ENCODE measurements around the gene HSF2. TPM values are rescaled to one million over a fixed set of nuclear protein-coding genes. Genes with fewer than 3 reads are reported as not detected.

The HSF2 gene, protein sequence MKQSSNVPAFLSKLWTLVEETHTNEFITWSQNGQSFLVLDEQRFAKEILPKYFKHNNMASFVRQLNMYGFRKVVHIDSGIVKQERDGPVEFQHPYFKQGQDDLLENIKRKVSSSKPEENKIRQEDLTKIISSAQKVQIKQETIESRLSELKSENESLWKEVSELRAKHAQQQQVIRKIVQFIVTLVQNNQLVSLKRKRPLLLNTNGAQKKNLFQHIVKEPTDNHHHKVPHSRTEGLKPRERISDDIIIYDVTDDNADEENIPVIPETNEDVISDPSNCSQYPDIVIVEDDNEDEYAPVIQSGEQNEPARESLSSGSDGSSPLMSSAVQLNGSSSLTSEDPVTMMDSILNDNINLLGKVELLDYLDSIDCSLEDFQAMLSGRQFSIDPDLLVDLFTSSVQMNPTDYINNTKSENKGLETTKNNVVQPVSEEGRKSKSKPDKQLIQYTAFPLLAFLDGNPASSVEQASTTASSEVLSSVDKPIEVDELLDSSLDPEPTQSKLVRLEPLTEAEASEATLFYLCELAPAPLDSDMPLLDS
- 20.3 TPM for polyA plus RNA-seq (2013)

DNA sequence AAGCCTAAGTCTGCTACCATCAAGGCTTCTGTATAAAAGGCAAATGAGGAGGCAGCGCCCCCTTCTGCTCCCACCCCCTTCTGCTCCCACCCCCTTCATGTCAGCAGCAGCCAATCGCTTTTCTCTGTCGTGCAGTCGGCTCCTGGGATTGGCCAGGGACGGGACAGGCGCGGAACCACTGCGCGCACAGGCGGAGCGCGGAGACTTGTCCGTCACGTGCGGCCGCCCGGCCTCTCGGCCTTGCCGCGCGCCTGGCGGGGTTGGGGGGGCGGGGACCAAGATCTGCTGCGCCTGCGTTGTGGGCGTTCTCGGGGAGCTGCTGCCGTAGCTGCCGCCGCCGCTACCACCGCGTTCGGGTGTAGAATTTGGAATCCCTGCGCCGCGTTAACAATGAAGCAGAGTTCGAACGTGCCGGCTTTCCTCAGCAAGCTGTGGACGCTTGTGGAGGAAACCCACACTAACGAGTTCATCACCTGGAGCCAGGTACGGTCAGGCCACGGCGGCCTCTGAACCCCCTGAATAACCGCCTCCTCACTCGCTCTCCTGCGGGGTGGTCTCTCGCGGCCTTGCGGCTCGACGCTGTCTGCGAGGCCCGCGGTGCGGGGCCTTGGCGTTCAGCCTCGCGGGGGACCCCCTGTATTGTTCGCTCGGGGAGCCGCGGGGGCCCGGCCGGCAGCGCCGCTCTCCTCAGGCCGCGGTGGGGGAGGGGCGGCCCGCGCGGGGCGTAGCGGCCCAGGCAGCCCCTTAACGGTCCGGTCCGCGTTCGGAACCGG, at the start of gene HSF2:
TSS of gene HSF2 (plus strand) at position 305 of the 773 bp plus-strand sequence. CDS start at position 391, 86 bp downstream.
- WGBS (ENCODE audit: insufficient coverage), result under 1% methylated on average over 66 of the region's 82 CpGs
- ChIA-PET POLR2A (no interaction called here), CTCF (interaction anchor here (0.8 kb wide), 1 partner anchor 46 kb away, joined by 3 read pairs; no protein-coding TSS in a partner anchor)
- DNase-seq, result peak; percentile 98 to 99 (median 99)
- Histone ChIP-seq H3K27ac (ENCODE audit: insufficient read depth in 1 of 2, low read depth in 1 of 2, low read length in 2 of 2, poor library complexity in 1 of 2, severe bottlenecking in 2 of 2) (peak within 1 kb of the TSS; percentile 66 to 87), H3K4me3 (ENCODE audit: control insufficient read depth in 1 of 7, extremely low read depth in 1 of 7, insufficient read depth in 4 of 7, low read depth in 2 of 7, low read length in 6 of 7) (peak within 1 kb of the TSS; percentile 72 to 100 (median 94)), H3K9me3 (ENCODE audit: control extremely low read depth in 1 of 5, control insufficient read depth in 4 of 5, insufficient read depth in 2 of 5, low read depth in 1 of 5, low read length in 4 of 5) (no peaks in the 10 kb centered on the region), H3K4me1 (ENCODE audit: control extremely low read depth in 1 of 4, control insufficient read depth in 4 of 4, insufficient read depth in 4 of 4, low read length in 3 of 4) (peaks cover 5 to 21% (median 11%) of the 10 kb centered on the region in 4 experiments), H3K36me3 (ENCODE audit: control insufficient read depth in 4 of 4, insufficient read depth in 4 of 4, low read length in 3 of 4) (no peaks in the 10 kb centered on the region), H3K27me3 (replicated peaks in 2 of 5; ENCODE audit: control insufficient read depth in 4 of 5, insufficient read depth in 5 of 5, low read length in 4 of 5) (no peaks in the 10 kb centered on the region)

DNA sequence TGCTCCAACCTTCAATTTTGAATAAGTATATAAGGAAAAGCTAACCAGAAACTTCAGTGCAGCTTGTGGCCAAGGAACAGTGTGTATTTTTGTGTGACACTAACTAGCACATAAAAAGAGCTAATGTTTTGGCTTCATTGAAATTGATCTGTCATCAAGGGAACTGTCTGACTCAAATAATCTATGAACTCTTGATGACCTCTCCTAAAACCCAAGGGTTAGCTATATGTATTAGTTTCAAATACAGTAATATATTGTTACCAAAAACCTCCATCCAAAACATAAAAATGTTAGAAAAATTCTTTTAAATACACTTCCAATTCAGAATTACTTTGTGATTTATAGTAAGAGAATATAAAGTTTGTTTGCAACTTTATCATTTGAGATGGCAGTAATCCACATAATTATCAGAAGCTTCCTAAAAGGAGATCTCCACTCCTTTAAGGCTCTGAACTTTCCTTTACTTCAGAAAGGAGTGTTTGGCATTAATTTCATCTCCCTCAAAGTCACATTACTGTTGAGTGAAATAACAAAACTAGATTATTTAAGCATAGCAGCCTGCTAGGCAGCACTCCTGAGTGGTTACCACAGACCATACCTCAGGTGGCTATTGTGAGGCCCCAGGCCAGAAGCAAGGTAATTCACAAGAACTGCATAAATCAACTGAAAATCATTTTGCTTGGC, 46.3 kb upstream of the HSF2 start:
- Histone ChIP-seq H3K27ac (ENCODE audit: insufficient read depth in 1 of 2, low read depth in 1 of 2, low read length in 2 of 2, poor library complexity in 1 of 2, severe bottlenecking in 2 of 2) (no peak overlapping the region), H3K9me3 (ENCODE audit: control extremely low read depth in 1 of 5, control insufficient read depth in 4 of 5, insufficient read depth in 2 of 5, low read depth in 1 of 5, low read length in 4 of 5) (no peaks in the 10 kb centered on the region), H3K27me3 (replicated peaks in 2 of 5; ENCODE audit: control insufficient read depth in 4 of 5, insufficient read depth in 5 of 5, low read length in 4 of 5) (peaks cover 0 to 3% (median 0%) of the 10 kb centered on the region in 5 experiments), H3K4me1 (ENCODE audit: control extremely low read depth in 1 of 4, control insufficient read depth in 4 of 4, insufficient read depth in 4 of 4, low read length in 3 of 4) (no peaks in the 10 kb centered on the region), H3K4me3 (ENCODE audit: control insufficient read depth in 1 of 7, extremely low read depth in 1 of 7, insufficient read depth in 4 of 7, low read depth in 2 of 7, low read length in 6 of 7) (no peak overlapping the region), H3K36me3 (ENCODE audit: control insufficient read depth in 4 of 4, insufficient read depth in 4 of 4, low read length in 3 of 4) (no peaks in the 10 kb centered on the region)
- no peak for DNase-seq
- ChIA-PET CTCF (no interaction called here), POLR2A (interaction anchor here (0.5 kb wide), 1 partner anchor 9 kb away, joined by 3 read pairs; no protein-coding TSS in a partner anchor)

DNA sequence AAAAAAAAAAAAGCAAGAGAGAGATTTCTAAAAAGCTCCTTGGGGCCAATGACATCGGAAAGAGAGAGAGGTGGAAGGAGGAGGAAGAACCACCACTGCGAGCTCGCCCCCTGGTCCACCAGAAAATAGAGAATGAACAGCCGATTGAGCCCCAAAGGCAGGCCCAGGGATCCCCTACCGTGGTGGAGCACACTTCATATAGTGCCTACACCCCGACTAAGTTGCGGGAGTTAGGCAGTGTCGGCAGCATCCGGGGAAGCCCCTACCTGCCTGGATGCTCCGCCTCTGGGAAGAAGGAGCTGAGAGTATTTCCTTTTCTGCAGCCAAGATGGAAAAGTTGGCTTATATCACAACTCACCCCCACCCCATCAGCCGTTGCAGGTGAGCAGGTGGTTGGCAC, 38.6 kb upstream of the HSF2 start:
- Histone ChIP-seq H3K9me3 (ENCODE audit: control extremely low read depth in 1 of 5, control insufficient read depth in 4 of 5, insufficient read depth in 2 of 5, low read depth in 1 of 5, low read length in 4 of 5) (peaks cover 0 to 3% (median 0%) of the 10 kb centered on the region in 5 experiments), H3K4me1 (ENCODE audit: control extremely low read depth in 1 of 4, control insufficient read depth in 4 of 4, insufficient read depth in 4 of 4, low read length in 3 of 4) (no peaks in the 10 kb centered on the region), H3K27me3 (replicated peaks in 2 of 5; ENCODE audit: control insufficient read depth in 4 of 5, insufficient read depth in 5 of 5, low read length in 4 of 5) (peaks cover 0 to 3% (median 0%) of the 10 kb centered on the region in 5 experiments), H3K36me3 (ENCODE audit: control insufficient read depth in 4 of 4, insufficient read depth in 4 of 4, low read length in 3 of 4) (no peaks in the 10 kb centered on the region), H3K27ac (ENCODE audit: insufficient read depth in 1 of 2, low read depth in 1 of 2, low read length in 2 of 2, poor library complexity in 1 of 2, severe bottlenecking in 2 of 2) (no peak overlapping the region), H3K4me3 (ENCODE audit: control insufficient read depth in 1 of 7, extremely low read depth in 1 of 7, insufficient read depth in 4 of 7, low read depth in 2 of 7, low read length in 6 of 7) (no peak overlapping the region)
- CTCF ChIA-PET, result no interaction called here
- POLR2A ChIA-PET, result no interaction called here
- WGBS (ENCODE audit: insufficient coverage), result 100% methylated on average over 6 of the region's 11 CpGs
- DNase-seq, result no peak

DNA sequence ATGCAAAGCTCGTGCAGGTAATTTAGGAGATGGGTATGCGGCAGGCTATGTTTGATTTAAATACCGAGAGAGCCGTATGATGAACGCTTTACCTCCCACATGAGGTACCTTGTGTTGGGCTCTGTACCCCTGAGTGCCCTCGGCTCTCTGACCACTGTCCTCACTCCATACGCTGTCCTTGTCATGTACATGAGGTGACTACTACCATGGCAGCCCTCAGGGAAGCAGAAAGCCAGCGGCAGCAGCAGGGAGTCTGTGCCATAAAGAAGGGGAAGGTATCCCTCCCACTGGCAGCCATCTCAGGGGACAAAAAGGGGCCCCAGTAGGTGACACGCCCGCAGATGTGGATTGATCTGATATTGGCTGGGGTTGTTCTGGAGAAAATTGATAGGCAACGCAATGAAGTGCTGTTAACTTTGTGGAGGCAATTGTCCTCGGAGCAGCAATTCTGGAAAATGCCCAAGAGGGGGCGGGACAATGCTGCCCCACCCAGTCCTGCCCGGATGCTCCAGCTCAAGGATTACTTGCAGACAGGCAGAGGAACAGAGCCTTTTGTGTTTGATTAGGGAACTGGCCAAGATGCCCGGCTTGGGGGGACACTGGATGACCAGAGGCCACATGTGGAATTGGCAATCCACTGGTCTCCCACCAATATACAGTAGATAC, 38.0 kb upstream of the HSF2 start:
- POLR2A ChIA-PET, result no interaction called here
- Histone ChIP-seq H3K9me3 (ENCODE audit: control extremely low read depth in 1 of 5, control insufficient read depth in 4 of 5, insufficient read depth in 2 of 5, low read depth in 1 of 5, low read length in 4 of 5) (peaks cover 0 to 9% (median 0%) of the 10 kb centered on the region in 5 experiments), H3K36me3 (ENCODE audit: control insufficient read depth in 4 of 4, insufficient read depth in 4 of 4, low read length in 3 of 4) (no peaks in the 10 kb centered on the region), H3K4me1 (ENCODE audit: control extremely low read depth in 1 of 4, control insufficient read depth in 4 of 4, insufficient read depth in 4 of 4, low read length in 3 of 4) (no peaks in the 10 kb centered on the region), H3K4me3 (ENCODE audit: control insufficient read depth in 1 of 7, extremely low read depth in 1 of 7, insufficient read depth in 4 of 7, low read depth in 2 of 7, low read length in 6 of 7) (no peak overlapping the region), H3K27me3 (replicated peaks in 2 of 5; ENCODE audit: control insufficient read depth in 4 of 5, insufficient read depth in 5 of 5, low read length in 4 of 5) (peaks cover 0 to 3% (median 0%) of the 10 kb centered on the region in 5 experiments), H3K27ac (ENCODE audit: insufficient read depth in 1 of 2, low read depth in 1 of 2, low read length in 2 of 2, poor library complexity in 1 of 2, severe bottlenecking in 2 of 2) (no peak overlapping the region)
- CTCF ChIA-PET, result no interaction called here
- WGBS (ENCODE audit: insufficient coverage), result 88% methylated on average over 14 of the region's 15 CpGs
- no peak for DNase-seq

DNA sequence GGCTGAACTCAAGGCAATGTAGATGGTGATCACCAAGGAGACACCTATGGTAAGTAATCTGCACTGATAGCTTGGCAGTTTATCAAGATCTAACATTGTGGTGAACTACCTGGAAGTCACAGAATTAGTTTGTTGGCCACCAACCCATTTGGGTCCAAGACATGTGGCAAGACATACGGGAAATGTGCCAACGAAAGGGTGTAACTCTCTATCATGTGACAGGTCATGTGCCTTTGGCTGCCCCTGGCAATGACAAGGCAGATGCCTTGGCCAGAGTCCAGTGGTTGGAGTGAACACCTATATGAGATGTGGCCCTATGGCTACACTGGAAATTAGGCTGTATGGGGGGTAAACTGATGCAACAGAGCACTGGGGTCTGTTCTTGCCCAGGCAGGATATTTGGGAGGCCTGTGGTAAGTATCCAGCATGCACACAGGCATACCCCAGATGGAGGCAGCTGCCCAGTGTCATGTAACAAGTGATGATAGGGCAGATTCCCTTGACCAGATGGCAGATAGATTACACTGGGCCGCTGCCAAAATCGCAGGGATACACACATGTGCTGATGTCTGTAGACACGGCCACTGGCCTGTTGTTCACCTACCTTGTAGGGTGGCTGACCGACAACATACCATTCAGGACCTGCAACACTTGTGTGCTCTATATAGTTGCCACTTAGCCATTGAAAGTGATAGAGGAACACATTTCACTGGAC, 35.5 kb upstream of the HSF2 start:
- WGBS (ENCODE audit: insufficient coverage), result 96% methylated on average over 6 of the region's 6 CpGs
- POLR2A ChIA-PET, result no interaction called here
- H3K27ac ChIP-seq (ENCODE audit: insufficient read depth in 1 of 2, low read depth in 1 of 2, low read length in 2 of 2, poor library complexity in 1 of 2, severe bottlenecking in 2 of 2), result no peak overlapping the region
- H3K36me3 ChIP-seq (ENCODE audit: control insufficient read depth in 4 of 4, insufficient read depth in 4 of 4, low read length in 3 of 4), result no peaks in the 10 kb centered on the region
- no peaks in the 10 kb centered on the region for H3K4me1 ChIP-seq (ENCODE audit: control extremely low read depth in 1 of 4, control insufficient read depth in 4 of 4, insufficient read depth in 4 of 4, low read length in 3 of 4)
- DNase-seq, result no peak
- no peak overlapping the region for H3K4me3 ChIP-seq (ENCODE audit: control insufficient read depth in 1 of 7, extremely low read depth in 1 of 7, insufficient read depth in 4 of 7, low read depth in 2 of 7, low read length in 6 of 7)
- CTCF ChIA-PET, result no interaction called here
- H3K9me3 ChIP-seq (ENCODE audit: control extremely low read depth in 1 of 5, control insufficient read depth in 4 of 5, insufficient read depth in 2 of 5, low read depth in 1 of 5, low read length in 4 of 5), result peaks cover 0 to 9% (median 0%) of the 10 kb centered on the region in 5 experiments
- H3K27me3 ChIP-seq (replicated peaks in 2 of 5; ENCODE audit: control insufficient read depth in 4 of 5, insufficient read depth in 5 of 5, low read length in 4 of 5), result peaks cover 0 to 7% (median 0%) of the 10 kb centered on the region in 5 experiments

DNA sequence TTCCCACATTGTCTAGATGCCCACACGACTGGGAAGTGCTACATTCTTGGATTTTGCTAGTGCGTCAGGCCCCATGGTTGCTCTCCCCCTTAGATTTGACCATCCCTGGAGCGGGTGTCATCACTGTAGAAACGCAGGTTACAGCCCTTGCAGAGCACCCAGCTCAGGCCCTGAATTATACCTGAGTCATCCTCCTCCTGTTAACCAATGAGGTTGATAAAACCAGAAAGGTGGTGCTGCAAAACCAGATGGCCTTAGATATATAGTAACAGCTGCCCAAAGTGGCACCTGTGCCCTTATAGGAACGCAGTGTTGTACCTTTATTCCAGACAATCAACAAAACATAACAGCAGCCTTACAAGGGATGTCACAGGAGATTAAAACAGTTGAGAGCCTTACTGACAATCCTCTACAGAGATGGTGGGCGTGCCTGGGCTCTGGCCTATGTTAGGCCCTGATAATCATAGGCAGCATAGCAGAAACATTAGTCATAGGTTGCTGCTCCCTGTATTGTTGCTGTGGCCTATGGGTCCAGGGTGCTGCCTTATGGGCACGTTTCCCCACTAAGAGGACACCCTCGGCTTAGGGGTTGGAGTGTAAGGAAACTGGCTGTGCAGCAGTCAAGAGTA, 33.6 kb upstream of the HSF2 start:
- Histone ChIP-seq H3K4me3 (ENCODE audit: control insufficient read depth in 1 of 7, extremely low read depth in 1 of 7, insufficient read depth in 4 of 7, low read depth in 2 of 7, low read length in 6 of 7) (no peak overlapping the region), H3K27me3 (replicated peaks in 2 of 5; ENCODE audit: control insufficient read depth in 4 of 5, insufficient read depth in 5 of 5, low read length in 4 of 5) (peaks cover 0 to 7% (median 0%) of the 10 kb centered on the region in 5 experiments), H3K27ac (ENCODE audit: insufficient read depth in 1 of 2, low read depth in 1 of 2, low read length in 2 of 2, poor library complexity in 1 of 2, severe bottlenecking in 2 of 2) (no peak overlapping the region), H3K36me3 (ENCODE audit: control insufficient read depth in 4 of 4, insufficient read depth in 4 of 4, low read length in 3 of 4) (no peaks in the 10 kb centered on the region), H3K9me3 (ENCODE audit: control extremely low read depth in 1 of 5, control insufficient read depth in 4 of 5, insufficient read depth in 2 of 5, low read depth in 1 of 5, low read length in 4 of 5) (peaks cover 0 to 9% (median 0%) of the 10 kb centered on the region in 5 experiments), H3K4me1 (ENCODE audit: control extremely low read depth in 1 of 4, control insufficient read depth in 4 of 4, insufficient read depth in 4 of 4, low read length in 3 of 4) (no peaks in the 10 kb centered on the region)
- ChIA-PET POLR2A (no interaction called here), CTCF (no interaction called here)
- 89% methylated on average over 7 of the region's 8 CpGs for WGBS (ENCODE audit: insufficient coverage)
- DNase-seq, result no peak

Data from common myeloid progenitor, CD34-positive (primary cell).